Measurements from ENCODE around the gene NLRP5. TPM values are rescaled to one million over a fixed set of nuclear protein-coding genes. Genes with fewer than 3 reads are reported as not detected.

The NLRP5 gene
- total RNA-seq, 1 donor from 2014 or later: not detected

GRCh38 chr19:56085571-56086275 is 99.1 kb downstream of the NLRP5 start:
- no peak for TF ChIP-seq CTCF (IDR thresholded peaks at IDR 0.05; ENCODE audit: borderline replicate concordance)
- Histone ChIP-seq H3K9me3 (replicated peaks) (no peaks in the 10 kb centered on the region), H3K36me3 (peaks cover 16% of the 10 kb centered on the region), H3K27ac (replicated peaks) (no peak overlapping the region), H3K4me3 (no peak overlapping the region), H3K4me1 (peaks cover 38% of the 10 kb centered on the region), H3K27me3 (ENCODE audit: low read depth) (no peaks in the 10 kb centered on the region)
- no peak for DNase-seq
- intact Hi-C loops (cut with micrococcal nuclease): no loop called here

DNA sequence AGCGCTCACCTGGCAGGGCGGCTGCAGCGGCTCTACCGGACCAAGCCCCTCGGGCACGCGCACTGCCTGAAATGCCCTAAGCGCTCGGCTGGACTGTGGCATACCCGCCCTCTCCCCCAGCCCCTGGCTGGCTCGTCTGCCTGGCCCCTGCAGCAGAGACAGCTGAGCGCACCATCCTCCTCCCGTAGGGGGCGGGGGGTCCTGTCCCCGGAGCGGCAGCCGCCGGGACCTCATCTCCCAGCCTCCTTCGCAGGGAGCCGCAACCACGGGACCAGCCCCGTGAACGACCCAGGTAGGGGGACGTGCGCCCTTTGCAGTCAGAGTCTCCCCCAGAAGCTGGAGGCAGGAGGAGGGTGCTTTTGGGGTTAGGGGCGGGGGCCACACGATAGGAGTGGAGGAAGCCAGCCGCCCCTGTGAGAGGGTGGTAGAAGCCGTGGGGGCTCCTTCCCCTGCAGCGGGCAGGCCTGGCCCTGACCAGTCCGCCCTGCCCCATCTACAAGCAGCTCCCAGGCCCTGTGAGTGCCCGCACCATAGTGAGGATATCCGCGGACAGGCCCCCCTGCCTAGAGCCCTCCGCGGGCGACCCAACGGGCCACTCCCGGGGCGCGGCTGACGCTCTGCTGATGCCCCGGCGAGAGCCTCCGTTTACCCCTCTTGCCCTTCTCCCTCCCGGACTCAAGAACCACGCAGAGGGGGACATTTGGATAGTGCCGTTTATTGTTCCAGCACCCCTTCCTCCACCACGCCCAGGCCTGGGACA is 100.3 kb downstream of the NLRP5 start:
- intact Hi-C loops (cut with micrococcal nuclease): no loop called here
- peaks cover 39% of the 10 kb centered on the region for H3K4me1 ChIP-seq
- peak overlapping the region; percentile 53 for H3K27ac ChIP-seq (replicated peaks)
- TF ChIP-seq CTCF (IDR thresholded peaks at IDR 0.05; ENCODE audit: borderline replicate concordance): no peak
- H3K36me3 ChIP-seq: peaks cover 16% of the 10 kb centered on the region
- no peak for DNase-seq
- no peaks in the 10 kb centered on the region for H3K9me3 ChIP-seq (replicated peaks)
- H3K27me3 ChIP-seq (ENCODE audit: low read depth): no peaks in the 10 kb centered on the region
- H3K4me3 ChIP-seq: peak overlapping the region; percentile 26

GRCh38 chr19:56087647-56088496 is 101.3 kb downstream of the NLRP5 start:
- Histone ChIP-seq H3K4me1 (peaks cover 39% of the 10 kb centered on the region), H3K36me3 (peaks cover 16% of the 10 kb centered on the region), H3K9me3 (replicated peaks) (no peaks in the 10 kb centered on the region), H3K4me3 (peak overlapping the region; percentile 26), H3K27me3 (ENCODE audit: low read depth) (no peaks in the 10 kb centered on the region), H3K27ac (replicated peaks) (peak overlapping the region; percentile 53)
- no peak for DNase-seq
- TF ChIP-seq CTCF (IDR thresholded peaks at IDR 0.05; ENCODE audit: borderline replicate concordance): no peak
- intact Hi-C loops (cut with micrococcal nuclease): no loop called here

DNA sequence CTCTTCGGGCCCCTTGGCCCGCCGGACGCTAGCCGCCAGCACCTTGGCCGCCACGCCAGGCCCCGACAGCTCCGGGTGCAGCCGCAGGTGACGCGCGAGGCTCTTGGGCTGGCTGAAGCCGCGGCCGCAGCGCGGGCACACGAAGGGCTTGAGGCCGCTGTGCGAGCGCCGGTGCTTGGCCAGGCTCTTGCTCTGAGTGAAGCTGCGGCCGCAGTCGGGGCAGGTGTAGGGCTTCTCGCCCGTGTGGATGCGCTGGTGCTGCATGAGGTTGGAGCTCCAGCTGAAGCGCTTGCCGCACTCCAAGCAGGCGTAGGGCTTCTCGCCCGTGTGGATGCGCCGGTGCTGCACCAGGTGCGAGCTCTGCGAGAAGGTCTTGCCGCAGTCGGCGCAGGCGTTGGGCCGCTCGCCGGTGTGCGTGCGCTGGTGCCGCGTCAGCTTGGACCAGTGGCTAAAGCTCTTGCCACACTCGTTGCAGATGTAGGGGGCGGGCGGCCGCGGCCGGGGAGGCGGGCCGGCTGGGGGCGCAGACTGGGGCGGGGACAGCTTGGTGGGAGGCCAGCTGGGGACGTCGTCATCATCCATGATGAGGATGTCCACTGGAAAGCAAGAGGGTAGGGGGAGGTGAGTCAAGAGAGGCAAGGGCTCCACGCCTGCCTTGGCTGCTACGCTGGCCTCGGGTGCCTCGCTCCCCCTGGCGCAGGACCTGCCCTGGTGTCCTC is 102.1 kb downstream of the NLRP5 start:
- Histone ChIP-seq H3K4me3 (no peak overlapping the region), H3K4me1 (peaks cover 39% of the 10 kb centered on the region), H3K27ac (replicated peaks) (no peak overlapping the region), H3K36me3 (peaks cover 21% of the 10 kb centered on the region), H3K9me3 (replicated peaks) (no peaks in the 10 kb centered on the region), H3K27me3 (ENCODE audit: low read depth) (no peaks in the 10 kb centered on the region)
- no peak for TF ChIP-seq CTCF (IDR thresholded peaks at IDR 0.05; ENCODE audit: borderline replicate concordance)
- DNase-seq: no peak
- intact Hi-C loops (cut with micrococcal nuclease): no loop called here

GRCh38 chr19:56089344-56089743 is 102.8 kb downstream of the NLRP5 start:
- H3K27me3 ChIP-seq (ENCODE audit: low read depth): no peaks in the 10 kb centered on the region
- peaks cover 22% of the 10 kb centered on the region for H3K36me3 ChIP-seq
- intact Hi-C loops (cut with micrococcal nuclease): no loop called here
- DNase-seq: no peak
- TF ChIP-seq CTCF (IDR thresholded peaks at IDR 0.05; ENCODE audit: borderline replicate concordance): no peak
- H3K4me1 ChIP-seq: peaks cover 39% of the 10 kb centered on the region
- H3K27ac ChIP-seq (replicated peaks): no peak overlapping the region
- no peaks in the 10 kb centered on the region for H3K9me3 ChIP-seq (replicated peaks)
- H3K4me3 ChIP-seq: no peak overlapping the region
